SK-N-SH (cell line): Measurements from ENCODE around the gene POLR1H. TPM values are rescaled to one million over a fixed set of nuclear protein-coding genes. Genes with fewer than 3 reads are reported as not detected.

Source experiments
- CTCF ChIA-PET: fragments of 300-600, 350-600 bp; formaldehyde crosslinking; extraction: SDS; loops from one replicate; lab custom pipeline; 2021; lab: Yijun Ruan, JAX
- POLR2A ChIA-PET: fragments of 350-600 bp; sonication (Branson Sonifier 250); formaldehyde crosslinking; extraction: SDS; loops from one replicate; lab custom pipeline; 2020; ENCODE audit warnings: antibody characterized with exemption, inconsistent platforms; lab: Yijun Ruan, JAX
- DNase-seq: peaks from one replicate; pipeline ENCODE4 v3.0.0; 2012
- H2AFZ ChIP-seq: fragments of 200-600 bp; sonication (generic); 2 replicates; pipeline ENCODE4 v1.8.1; 2016; ENCODE audit warnings: antibody characterized with exemption, mild to moderate bottlenecking, low read depth
- H3F3A ChIP-seq: fragments of 200-600 bp; sonication (generic); replicated peaks from 2 replicates; pipeline ENCODE3; 2016; ENCODE audit warnings: antibody characterized with exemption, mild to moderate bottlenecking; ENCODE audit not compliant: insufficient read depth
- H3K27ac ChIP-seq, 2 experiments: fragments of 200-500 bp in 1 of 2; fragments of 200-600 bp in 1 of 2; sonication (Bioruptor generic) in 1 of 2; sonication (generic), shearing (Covaris generic) in 1 of 2; 2 replicates each; pipeline versions ENCODE4 v1.5.1 to v1.6.1; 2014 to 2016; ENCODE audit warnings: low read depth in 2 of 2, inconsistent platforms in 1 of 2, low read length in 1 of 2, mild to moderate bottlenecking in 1 of 2, mixed read lengths in 1 of 2
- H3K27me3 ChIP-seq: fragments of 200-600 bp; sonication (generic), shearing (Covaris generic); 2 replicates; pipeline ENCODE4 v1.6.1; 2016; ENCODE audit warnings: mixed run types; ENCODE audit not compliant: insufficient read depth
- H3K36me3 ChIP-seq, 2 experiments: fragments of 200-500 bp in 1 of 2; fragments of 200-600 bp in 1 of 2; sonication (Bioruptor generic) in 1 of 2; sonication (generic) in 1 of 2; replicated peaks in 1 of 2; 2 replicates each; pipeline versions ENCODE3 to v1.5.1; 2014 to 2016; ENCODE audit warnings: low read length in 1 of 2, mild to moderate bottlenecking in 1 of 2; ENCODE audit not compliant: insufficient read depth in 2 of 2, control insufficient read depth in 1 of 2
- H3K4me1 ChIP-seq, 2 experiments: fragments of 200-500 bp in 1 of 2; fragments of 200-600 bp in 1 of 2; sonication (Bioruptor generic) in 1 of 2; sonication (generic), shearing (Covaris generic) in 1 of 2; 2 replicates each; pipeline versions ENCODE4 v1.5.1 to v1.6.1; 2014 to 2016; ENCODE audit warnings: low read depth in 1 of 2, low read length in 1 of 2, mixed run types in 1 of 2; ENCODE audit not compliant: insufficient read depth in 2 of 2, control insufficient read depth in 1 of 2
- H3K4me2 ChIP-seq: fragments of 200-600 bp; sonication (generic), shearing (Covaris generic); 2 replicates; pipeline ENCODE4 v1.6.1; 2017; ENCODE audit warnings: mixed run types
- H3K4me3 ChIP-seq, 2 experiments: fragments of 200-500 bp in 1 of 2; fragments of 200-600 bp in 1 of 2; sonication (Bioruptor generic) in 1 of 2; sonication (generic), shearing (Covaris generic) in 1 of 2; 2 replicates each; pipeline versions ENCODE4 v1.5.1 to v1.8.1; 2014 to 2016; ENCODE audit warnings: low read depth in 2 of 2, inconsistent platforms in 1 of 2, low read length in 1 of 2, mild to moderate bottlenecking in 1 of 2, mixed read lengths in 1 of 2, moderate library complexity in 1 of 2
- H3K79me2 ChIP-seq: fragments of 200-600 bp; sonication (generic); 2 replicates; pipeline ENCODE4 v1.8.1; 2017; ENCODE audit warnings: mild to moderate bottlenecking; ENCODE audit not compliant: insufficient read depth
- H3K9ac ChIP-seq: fragments of 200-600 bp; sonication (generic); 2 replicates; pipeline ENCODE4 v1.6.1; 2017; ENCODE audit warnings: mixed run types
- H3K9me2 ChIP-seq: fragments of 200-600 bp; sonication (generic); 2 replicates; pipeline ENCODE4 v1.6.1; 2017; ENCODE audit warnings: mixed run types
- H3K9me3 ChIP-seq: fragments of 200-600 bp; sonication (generic); 2 replicates; pipeline ENCODE4 v1.6.1; 2017; ENCODE audit warnings: mixed run types, mild to moderate bottlenecking, moderate library complexity
- H4K20me1 ChIP-seq: fragments of 200-600 bp; sonication (generic); 2 replicates; pipeline ENCODE4 v1.6.1; 2017; ENCODE audit warnings: mild to moderate bottlenecking, mixed run types; ENCODE audit not compliant: insufficient read depth
- CHD2 ChIP-seq: fragments of 150-350 bp; IDR thresholded peaks from 2 replicates; pipeline ENCODE4 v1.6.1; 2018; ENCODE audit warnings: low read length; ENCODE audit not compliant: partially characterized antibody
- CTCF ChIP-seq: fragments of 200-600 bp; sonication (generic); IDR thresholded peaks from 2 replicates; pipeline ENCODE4 v1.6.1; 2017; ENCODE audit warnings: antibody characterized with exemption, mild to moderate bottlenecking, moderate library complexity
- EP300 ChIP-seq, 2 experiments: IDR thresholded peaks; 2 replicates each; pipeline versions ENCODE4 v1.4.0 to v1.6.1; 2012; ENCODE audit warnings: borderline replicate concordance in 1 of 2, low read depth in 1 of 2, low read length in 1 of 2
- FOSL2 ChIP-seq: IDR thresholded peaks from 2 replicates; pipeline ENCODE4 v1.4.0; 2012; ENCODE audit warnings: low read depth, mild to moderate bottlenecking, moderate library complexity, borderline replicate concordance
- FOXM1 ChIP-seq: IDR thresholded peaks from 2 replicates; pipeline ENCODE4 v1.4.0; 2012; ENCODE audit warnings: low read depth, mild to moderate bottlenecking
- JUND ChIP-seq: IDR thresholded peaks from 2 replicates; pipeline ENCODE4 v1.4.0; 2012
- MAX ChIP-seq: IDR thresholded peaks from 2 replicates; pipeline ENCODE4 v1.4.0; 2012; ENCODE audit warnings: low read depth
- NFIC ChIP-seq: IDR thresholded peaks from 2 replicates; pipeline ENCODE4 v1.4.0; 2012; ENCODE audit warnings: borderline replicate concordance
- POLR2AphosphoS5 ChIP-seq: IDR thresholded peaks from 2 replicates; pipeline ENCODE4 v1.6.1; 2012; ENCODE audit warnings: low read depth, low read length
- REST ChIP-seq: IDR thresholded peaks from 2 replicates; pipeline ENCODE4 v1.6.1; 2012; ENCODE audit warnings: mild to moderate bottlenecking, low read depth, low read length, moderate library complexity
- RXRA ChIP-seq: IDR thresholded peaks from 2 replicates; pipeline ENCODE4 v1.4.0; 2012; ENCODE audit warnings: low read depth, mild to moderate bottlenecking, borderline replicate concordance
- SIN3A ChIP-seq: IDR thresholded peaks from 2 replicates; pipeline ENCODE4 v1.6.1; 2012; ENCODE audit warnings: low read depth, mild to moderate bottlenecking, low read length, moderate library complexity, borderline replicate concordance
- SMC3 ChIP-seq: IDR thresholded peaks from 2 replicates; pipeline ENCODE4 v1.6.1; 2012; ENCODE audit warnings: low read depth, low read length, improper control_type of control experiment
- TAF1 ChIP-seq: IDR thresholded peaks from 2 replicates; pipeline ENCODE4 v1.6.1; 2012; ENCODE audit warnings: low read depth, mild to moderate bottlenecking, low read length, moderate library complexity, borderline replicate concordance
- TEAD4 ChIP-seq: IDR thresholded peaks from 2 replicates; pipeline ENCODE4 v1.4.0; 2012; ENCODE audit warnings: mild to moderate bottlenecking, borderline replicate concordance; ENCODE audit not compliant: insufficient read depth
- USF1 ChIP-seq: IDR thresholded peaks from 2 replicates; pipeline ENCODE4 v1.4.0; 2012; ENCODE audit warnings: low read depth, borderline replicate concordance
- YY1 ChIP-seq: IDR thresholded peaks from 2 replicates; pipeline ENCODE4 v1.4.0; 2012; ENCODE audit warnings: low read depth, mild to moderate bottlenecking
- WGBS: methylation state at CpG from one replicate; pipeline ENCODE4 v1.1.6; 2017; ENCODE audit warnings: low lambda C conversion rate; 5-methylcytosine and 5-hydroxymethylcytosine counted together
- polyA plus RNA-seq, 3 experiments: library from polyadenylated mRNA; depleted of rRNA; stranded (reverse); fragments of >200 nt; gene quantifications; 2 replicates each; pipeline ENCODE4 v1.2.3, GENCODE V29; 2012
- TF ChIP-seq, protein P1 (sequence below): fragments of 150-350 bp; IDR thresholded peaks from 2 replicates; pipeline ENCODE4 v1.6.1; 2017; ENCODE audit warnings: antibody characterized with exemption, low read length, low read depth, borderline replicate concordance

The POLR1H gene
- polyA plus RNA-seq, 1 of the 3 experiments (the other 2 are of a cell fraction) = 40.6 TPM

DNA sequence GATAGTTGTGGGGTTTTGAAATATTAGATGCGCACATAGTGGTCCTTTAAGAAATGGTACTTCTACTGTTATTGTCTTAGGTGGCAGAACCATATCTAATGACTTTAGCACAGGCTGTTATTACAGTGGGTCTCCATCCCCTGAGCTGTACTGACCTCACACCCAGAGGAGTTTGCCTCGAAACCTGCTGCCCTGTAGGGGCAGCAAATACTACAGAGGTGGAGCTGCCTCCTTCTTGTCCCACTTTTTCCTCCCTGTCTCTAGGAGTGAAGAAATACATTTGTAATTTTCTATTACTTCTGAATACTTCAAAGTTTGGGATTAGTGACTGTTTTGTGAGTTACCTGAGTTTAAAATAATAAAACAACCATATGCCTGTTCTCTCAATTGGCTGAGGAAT, 43.6 kb downstream of the POLR1H start:
- no peaks in the 10 kb centered on the region for H3K9me2 ChIP-seq
- no peaks in the 10 kb centered on the region for H3K9me3 ChIP-seq
- peaks cover 5 to 11% of the 10 kb centered on the region in 2 experiments; a peak in 2 of 4 replicates for H3K4me1 ChIP-seq
- no peaks in the 10 kb centered on the region for H4K20me1 ChIP-seq
- WGBS = 32% methylated on average over 2 of the region's 2 CpGs
- H2AFZ ChIP-seq = no peak overlapping the region
- H3K79me2 ChIP-seq = no peaks in the 10 kb centered on the region
- TF ChIP-seq SMC3 (no peak), CHD2 (no peak), JUND (no peak), USF1 (no peak), NFIC (no peak), TAF1 (no peak), EP300 (IDR thresholded peaks at IDR 0.05; ENCODE audit: borderline replicate concordance in 1 of 2, low read depth in 1 of 2, low read length in 1 of 2) (no peak), FOXM1 (no peak), RXRA (no peak), FOSL2 (no peak), MAX (no peak), REST (no peak), TEAD4 (no peak), CTCF (no peak), POLR2AphosphoS5 (no peak), YY1 (no peak), SIN3A (no peak)
- TF ChIP-seq, protein P1, sequence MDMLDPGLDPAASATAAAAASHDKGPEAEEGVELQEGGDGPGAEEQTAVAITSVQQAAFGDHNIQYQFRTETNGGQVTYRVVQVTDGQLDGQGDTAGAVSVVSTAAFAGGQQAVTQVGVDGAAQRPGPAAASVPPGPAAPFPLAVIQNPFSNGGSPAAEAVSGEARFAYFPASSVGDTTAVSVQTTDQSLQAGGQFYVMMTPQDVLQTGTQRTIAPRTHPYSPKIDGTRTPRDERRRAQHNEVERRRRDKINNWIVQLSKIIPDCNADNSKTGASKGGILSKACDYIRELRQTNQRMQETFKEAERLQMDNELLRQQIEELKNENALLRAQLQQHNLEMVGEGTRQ = no peak
- CTCF ChIA-PET = interaction anchor here (1.1 to 8.9 kb wide), 11 partner anchors 11 to 256 kb away, joined by 3 to 207 read pairs (median 10); partner anchors contain the start of gene TRIM40
- H3K9ac ChIP-seq = no peak overlapping the region
- peaks cover 66% of the 10 kb centered on the region for H3K27me3 ChIP-seq
- H3K27ac ChIP-seq = no peak overlapping the region
- H3K36me3 ChIP-seq = no peaks in the 10 kb centered on the region
- no peak overlapping the region for H3K4me2 ChIP-seq
- peaks cover 6% of the 10 kb centered on the region for H3F3A ChIP-seq
- POLR2A ChIA-PET = interaction anchor here (0.7 kb wide), 1 partner anchor 31 kb away, joined by 3 read pairs; no protein-coding TSS in a partner anchor
- no peak overlapping the region for H3K4me3 ChIP-seq
- DNase-seq = no peak
